NCI-H748 (cell line): Measurements from ENCODE around the gene IQGAP1.

Experiments
- DNase-seq: peaks from one replicate; lab custom pipeline; 2025; ENCODE audit not compliant: unreplicated experiment; lab: John Stamatoyannopoulos, UW

The IQGAP1 gene

DNA sequence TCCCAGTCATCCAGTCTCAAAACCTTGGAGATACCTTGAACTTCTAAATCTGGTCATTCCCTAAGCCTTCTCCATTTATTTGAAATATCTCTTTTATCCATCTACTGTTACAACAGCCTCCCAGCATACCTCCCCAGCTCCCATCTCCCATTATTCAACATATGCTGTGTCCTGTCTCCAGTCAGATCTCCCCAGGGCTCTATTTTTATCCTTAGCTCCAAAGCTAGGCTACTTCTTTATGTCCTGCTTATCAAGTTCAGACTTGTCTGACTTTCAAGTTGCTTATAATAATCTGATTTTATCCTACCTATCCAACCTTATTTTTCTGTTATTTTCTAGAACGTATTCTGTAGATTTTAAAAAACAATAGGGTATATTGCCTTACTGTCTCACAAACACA, 44.2 kb downstream of the IQGAP1 start:
- no peak for DNase-seq

DNA sequence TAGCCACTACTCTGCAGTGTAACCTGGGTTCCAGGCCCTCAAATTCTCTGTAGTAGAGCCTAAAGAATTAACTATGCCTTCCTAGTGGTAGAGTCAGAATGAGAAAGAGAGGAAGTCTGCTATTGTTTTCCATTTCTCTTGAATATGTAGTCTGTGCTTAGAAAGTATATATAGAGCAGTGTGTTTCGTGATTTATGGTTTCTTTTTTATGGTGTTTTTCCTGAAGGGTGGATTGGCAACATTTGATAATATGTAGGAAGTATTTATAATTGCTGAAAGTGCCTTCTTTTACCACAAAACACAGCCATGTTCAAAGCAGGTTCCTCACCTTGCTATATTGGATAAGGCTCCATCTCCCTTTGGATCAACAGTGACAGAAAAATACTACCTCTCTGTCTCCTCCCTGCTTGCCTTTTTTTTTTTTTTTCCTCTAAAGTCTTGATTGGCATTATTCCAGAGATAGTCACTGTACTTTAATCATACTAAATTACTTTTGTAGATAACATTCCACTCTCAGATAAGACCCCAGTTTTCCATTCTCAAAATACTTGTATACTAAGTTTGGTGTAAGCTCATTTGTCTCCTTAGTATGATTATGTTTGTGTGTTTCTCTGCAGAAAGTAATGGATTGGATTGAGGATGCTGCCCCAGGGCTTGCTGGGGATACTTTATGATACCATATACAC, 47.8 kb downstream of the IQGAP1 start:
- no peak for DNase-seq

- no peak for DNase-seq
Observed at GRCh38 chr15:90436952-90437351, 48.9 kb downstream of the IQGAP1 start.

DNA sequence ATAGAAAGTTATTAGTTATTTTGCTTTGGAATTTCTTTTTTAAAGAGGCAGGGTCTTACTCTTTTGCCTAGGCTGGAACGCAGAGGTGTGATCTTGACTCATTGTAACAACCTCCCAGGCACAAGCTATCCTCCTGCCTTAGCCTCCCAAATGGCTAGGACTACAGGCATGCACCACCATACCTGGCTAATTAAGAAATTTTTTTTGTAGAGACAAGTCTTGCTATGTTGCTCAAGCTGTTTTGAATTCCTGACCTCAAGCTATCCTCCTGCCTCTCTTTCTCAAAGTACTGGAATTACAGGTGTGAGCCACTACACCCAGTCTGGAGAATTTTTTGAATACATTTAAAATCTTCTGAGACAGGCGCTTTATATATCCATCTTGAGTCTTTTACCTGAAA, 49.5 kb downstream of the IQGAP1 start:
- no peak for DNase-seq

- no peak for DNase-seq
Observed at GRCh38 chr15:90439946-90440345, 51.9 kb downstream of the IQGAP1 start.

DNA sequence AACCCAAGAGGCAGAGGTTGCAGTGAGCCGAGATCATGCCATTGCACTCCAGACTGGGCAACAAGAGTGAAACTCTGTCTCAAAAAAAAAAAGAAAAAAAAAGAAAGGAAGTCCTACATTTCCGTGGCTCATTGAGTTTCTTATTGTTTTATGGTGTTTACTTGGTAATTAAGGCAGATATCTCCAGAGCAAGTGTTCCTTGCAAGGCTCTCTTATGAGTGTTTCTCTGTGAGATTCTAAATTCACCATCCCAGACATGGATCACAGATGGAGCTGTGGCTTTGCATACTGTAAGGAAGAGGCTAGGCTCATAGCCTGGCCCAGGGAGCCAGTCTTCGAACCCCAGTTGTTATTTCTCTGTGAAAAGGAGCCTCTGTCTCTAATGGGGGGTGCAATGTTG, 53.0 kb downstream of the IQGAP1 start:
- DNase-seq = no peak

DNA sequence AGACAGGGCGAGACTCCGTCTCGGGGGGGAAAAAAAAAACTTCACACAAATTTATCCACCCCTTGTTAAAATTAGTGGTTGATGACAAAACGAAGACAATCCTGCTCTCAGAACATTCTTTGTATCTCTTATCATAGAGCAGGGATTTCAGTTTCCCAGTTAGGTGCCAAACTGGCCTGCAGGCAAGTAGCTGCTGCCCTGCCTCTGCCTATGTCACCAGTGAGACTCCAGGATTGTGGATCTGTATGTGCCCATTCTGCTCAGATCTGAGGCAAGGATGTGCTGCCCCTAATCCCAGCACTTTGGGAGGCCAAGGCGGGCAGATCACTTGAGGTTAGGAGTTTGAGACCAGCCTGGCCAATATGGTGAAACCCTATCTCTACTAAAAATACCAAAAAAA, 54.4 kb downstream of the IQGAP1 start:
- no peak for DNase-seq

DNA sequence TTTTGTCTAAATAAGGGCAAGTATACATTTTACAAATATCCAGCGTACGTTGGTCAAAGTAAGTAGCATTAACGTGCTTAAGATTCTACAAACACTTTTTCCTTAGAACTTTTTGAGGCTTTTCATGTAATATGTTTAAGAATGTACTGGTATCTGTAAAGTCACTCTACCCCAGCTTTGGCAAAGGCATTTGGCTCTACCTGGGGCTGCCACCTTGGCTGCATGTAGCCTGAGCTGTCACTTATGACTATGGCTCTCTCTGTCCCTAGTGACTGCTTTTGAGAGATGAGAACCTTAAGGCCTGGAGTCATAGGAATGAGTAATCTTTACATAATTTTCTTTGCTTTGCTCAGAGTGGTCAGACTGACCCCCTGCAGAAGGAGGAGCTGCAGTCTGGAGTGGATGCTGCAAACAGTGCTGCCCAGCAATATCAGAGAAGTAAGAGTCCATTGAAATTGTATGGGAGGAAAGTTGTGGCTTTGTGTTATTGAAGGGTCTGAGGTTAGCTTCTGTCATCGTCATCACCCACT, 61.2 kb downstream of the IQGAP1 start:
- no peak for DNase-seq

- DNase-seq = no peak
Observed at GRCh38 chr15:90451053-90451850, 63.2 kb downstream of the IQGAP1 start.

DNA sequence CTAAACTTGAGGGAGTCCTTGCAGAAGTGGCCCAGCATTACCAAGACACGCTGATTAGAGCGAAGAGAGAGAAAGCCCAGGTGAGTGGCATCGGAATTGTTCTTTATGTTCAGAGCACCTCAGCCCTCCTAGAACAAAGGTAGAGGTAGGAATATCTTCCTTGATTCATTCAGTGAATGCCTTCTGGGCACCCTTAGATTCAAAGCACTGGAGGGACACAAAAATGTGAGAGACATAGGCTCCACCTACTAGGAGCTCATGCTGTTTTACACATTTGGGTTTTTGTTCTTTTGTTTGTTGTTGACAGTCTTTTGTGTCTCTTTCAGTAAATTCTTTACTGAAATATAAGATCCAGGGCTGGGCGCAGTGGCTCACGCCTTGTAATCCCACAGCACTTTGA, 68.2 kb downstream of the IQGAP1 start:
- DNase-seq = no peak

DNA sequence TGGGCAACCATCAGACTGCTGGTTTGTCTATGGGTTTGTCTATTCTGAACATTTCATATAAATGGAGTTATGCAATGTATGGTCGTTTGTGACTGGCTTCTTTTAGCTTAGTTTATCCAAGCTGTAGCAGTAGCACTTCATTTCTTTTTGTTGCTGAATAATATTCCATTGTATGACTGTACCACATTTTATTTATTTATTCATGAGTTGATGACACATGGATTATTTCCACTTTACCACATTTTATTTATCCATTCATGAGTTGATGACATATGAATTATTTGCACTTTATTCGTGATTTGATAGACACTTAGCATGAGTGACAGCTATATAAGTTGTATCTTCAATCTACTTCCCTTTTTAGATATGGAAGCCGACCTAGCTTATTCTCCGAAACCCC, 70.0 kb downstream of the IQGAP1 start:
- DNase-seq = no peak

DNA sequence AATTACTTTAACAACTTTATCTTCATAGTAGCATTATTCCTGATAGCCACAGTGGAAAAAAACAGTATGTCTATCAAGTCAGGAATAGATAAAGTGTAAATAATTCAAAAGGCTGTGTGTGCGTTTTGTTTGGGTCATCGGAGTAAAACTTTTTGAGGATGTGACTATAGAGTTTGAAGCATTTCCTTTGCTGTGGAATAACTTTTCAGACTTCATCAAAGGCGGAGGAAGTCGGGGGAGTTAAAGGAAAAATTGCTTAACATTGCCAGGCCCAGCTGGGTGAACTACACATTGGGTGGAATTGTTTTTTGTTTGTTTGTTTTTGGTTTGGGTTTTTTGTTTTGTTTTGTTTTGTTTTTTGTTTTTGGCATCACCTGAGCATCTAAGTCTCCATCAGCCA, 71.3 kb downstream of the IQGAP1 start:
- DNase-seq = no peak

DNA sequence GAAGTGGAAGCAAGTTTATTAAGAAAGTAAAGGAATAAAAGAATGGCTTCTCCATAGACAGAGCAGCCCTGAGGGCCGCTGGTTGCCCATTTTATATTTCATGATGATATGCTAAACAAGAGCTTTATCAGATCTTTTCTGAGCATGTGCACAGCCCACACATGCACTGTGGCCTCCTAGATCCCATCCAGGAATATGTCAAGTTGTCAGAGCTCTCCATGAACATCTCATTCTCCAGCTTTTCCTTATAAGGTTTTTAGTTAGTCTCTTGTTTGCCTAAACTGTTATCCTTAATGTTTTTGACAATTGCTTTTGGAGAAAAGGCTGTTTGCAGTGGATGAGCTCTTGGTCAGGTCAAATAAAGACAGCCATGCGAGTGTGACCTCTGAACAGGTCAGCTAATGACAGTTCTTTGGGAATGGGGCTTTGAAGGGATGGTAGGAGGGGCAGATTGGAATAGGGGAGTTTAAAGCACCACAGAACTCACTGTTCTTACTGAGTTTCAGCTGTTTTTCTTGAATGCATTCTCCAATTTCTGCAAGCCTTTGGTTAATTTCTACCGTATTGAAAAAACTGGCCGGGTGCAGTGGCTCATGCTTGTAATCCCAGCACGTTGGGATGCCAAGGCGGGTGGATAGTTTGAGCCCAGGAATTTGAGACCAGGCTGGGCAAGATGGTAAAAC, 72.2 kb downstream of the IQGAP1 start:
- DNase-seq = no peak

DNA sequence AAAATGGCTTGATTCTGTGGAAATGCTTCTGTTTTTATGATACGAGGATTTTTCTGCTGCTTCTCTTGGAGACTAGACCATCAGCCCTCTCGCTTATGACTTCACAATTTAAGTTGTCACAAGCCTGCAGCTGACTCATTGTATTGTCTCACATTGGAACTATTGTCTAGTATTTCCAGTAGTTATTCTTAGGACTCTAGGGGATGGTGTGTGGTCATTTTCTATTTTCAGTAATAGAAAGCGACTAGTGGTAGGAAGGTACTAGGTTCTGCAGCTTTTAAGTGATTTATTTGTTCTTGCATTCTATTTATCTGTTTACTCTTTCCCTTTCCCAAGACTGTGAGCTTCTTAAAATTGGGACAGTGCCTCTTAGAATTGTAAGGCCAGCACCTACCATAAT, 75.3 kb downstream of the IQGAP1 start:
- no peak for DNase-seq

DNA sequence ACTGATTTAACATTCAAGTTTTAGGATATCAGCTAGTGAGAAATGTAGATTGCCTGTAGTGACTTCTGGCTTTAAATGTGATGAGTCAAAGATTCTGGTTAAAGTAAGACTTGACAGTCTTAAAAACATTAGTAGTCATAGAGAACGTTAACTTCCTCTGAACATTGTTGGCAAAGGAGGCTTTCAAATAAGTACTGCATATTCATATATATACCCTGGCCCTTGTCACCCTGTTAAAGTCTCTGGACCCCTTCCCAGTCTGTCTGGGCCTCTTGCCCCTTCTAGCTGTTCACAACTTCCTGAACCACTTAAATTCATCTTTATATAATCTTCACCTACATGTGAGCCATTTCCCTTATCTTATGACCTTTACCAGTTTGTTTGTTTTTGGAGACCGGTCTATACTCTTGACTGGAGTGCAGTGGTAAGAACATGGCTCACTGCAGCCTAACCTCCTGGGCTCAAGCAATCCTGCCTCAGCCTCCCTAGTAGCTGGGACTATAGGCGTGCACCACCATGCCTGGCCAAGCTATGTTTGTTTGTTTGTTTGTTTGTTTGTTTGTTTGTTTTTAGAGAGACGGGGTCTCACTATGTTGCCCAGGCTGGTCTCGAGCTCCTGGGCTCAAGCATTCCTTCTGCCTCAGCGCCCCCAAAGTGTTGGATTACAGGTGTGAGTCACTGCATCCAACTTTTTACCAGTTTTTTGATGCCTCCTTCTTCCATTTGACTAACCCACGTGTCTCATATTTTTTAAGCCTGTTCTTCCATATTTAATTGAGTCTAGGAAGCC, 77.3 kb downstream of the IQGAP1 start:
- no peak for DNase-seq

DNA sequence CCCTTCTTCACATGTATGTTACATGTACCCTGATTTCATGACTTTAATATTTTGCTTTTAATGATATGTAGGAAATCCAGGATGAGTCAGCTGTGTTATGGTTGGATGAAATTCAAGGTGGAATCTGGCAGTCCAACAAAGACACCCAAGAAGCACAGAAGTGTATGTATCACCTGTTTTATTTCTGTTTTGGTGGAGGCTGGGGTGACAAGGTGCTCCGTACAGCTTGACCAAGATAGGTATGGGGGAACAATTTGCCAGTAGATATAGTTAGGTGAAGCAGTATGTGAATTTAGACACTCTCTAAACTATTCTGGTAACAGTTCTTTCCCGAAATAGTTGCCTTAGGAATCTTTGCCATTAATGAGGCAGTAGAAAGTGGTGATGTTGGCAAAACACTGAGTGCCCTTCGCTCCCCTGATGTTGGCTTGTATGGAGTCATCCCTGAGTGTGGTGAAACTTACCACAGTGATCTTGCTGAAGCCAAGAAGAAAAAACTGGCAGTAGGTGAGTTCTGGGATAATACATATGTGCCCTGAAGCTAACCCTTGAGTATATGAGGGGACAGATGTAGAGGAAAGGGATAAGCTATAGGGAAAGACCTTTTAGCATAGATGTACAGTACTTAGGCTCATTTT, 78.0 kb downstream of the IQGAP1 start:
- DNase-seq = no peak

- DNase-seq = no peak
Observed at GRCh38 chr15:90469723-90470122, 81.7 kb downstream of the IQGAP1 start.

DNA sequence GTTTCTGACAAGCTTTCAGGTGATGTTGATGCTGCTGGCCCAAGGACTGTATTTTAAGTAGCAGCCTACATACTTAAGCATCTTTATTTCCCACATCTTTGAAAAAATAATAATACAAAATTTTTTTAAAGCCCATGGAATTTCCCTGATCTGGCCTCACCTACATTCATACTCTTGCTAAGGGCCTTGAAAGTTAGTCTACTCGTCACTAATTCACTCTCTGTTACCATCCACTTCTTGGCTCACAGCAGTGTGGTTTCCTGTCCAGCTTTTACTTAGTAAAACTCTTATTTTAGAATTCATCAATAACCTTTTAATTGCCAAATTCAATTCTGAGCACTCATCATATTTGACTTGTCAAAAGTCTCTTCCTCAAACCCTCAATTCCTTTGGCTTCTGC, 82.4 kb downstream of the IQGAP1 start:
- DNase-seq = no peak

DNA sequence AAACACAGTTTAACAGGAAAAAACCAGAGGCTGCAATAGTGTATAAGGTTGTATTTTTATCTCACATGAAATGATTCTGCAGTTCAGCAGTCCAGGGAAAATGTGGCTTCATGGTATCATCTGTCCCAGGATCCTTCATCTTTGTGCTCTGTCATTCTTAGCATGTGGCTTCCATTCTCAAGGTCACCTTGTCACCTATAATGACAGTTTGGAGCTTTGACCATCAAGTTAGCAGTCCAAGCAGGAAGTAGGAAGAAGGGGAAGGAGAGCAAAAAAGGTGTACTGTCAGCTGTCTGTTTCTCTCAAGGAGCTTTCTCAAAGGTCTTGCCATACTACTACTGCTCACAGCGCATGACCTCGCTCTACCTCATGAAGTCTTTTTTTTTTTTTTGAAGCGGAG, 83.1 kb downstream of the IQGAP1 start:
- DNase-seq = no peak

DNA sequence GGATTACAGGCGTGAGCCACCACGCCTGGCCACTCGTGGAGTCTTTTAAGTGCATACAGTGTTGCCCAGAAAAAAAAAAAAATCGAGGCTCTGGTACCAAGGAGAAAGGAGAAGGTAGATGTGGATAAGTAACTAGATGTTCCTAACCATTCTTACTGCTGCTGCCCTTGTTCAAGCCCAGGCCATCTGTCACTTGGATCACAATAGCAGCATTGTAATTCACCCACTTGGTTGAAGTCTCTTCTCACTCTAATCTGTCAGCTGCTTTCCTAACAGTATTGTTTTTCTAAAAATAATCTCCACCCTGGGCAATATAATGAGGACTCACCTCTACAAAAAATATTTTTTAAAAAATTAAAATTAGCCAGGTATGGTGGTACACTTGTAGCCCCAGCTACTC, 83.7 kb downstream of the IQGAP1 start:
- DNase-seq = no peak
